SK-N-MC (cell line): ENCODE data around the gene KIAA1328.
"Not testable (repeated sequence)": the region's sequence is repeated elsewhere in the genome, so short reads cannot be mapped to it uniquely, and the experiment has no call there.

ENCODE experiments used
- EZH2 ChIP-seq: fragments of 200-600 bp; sonication (generic); IDR thresholded peaks from one replicate; pipeline ENCODE4 v1.6.1; 2017; ENCODE audit warnings: antibody characterized with exemption
- FOXP2 ChIP-seq: optimal IDR thresholded peaks from 2 replicates; pipeline ENCODE3; 2011; ENCODE audit warnings: mild to moderate bottlenecking, moderate library complexity; ENCODE audit not compliant: insufficient read depth; ENCODE audit errors: extremely low read length, control extremely low read depth
- POLR2AphosphoS5 ChIP-seq: IDR thresholded peaks from 2 replicates; pipeline ENCODE4 v1.6.1; 2012; ENCODE audit warnings: mild to moderate bottlenecking, low read depth, low read length, borderline replicate concordance

GRCh38 chr18:36816096-36816495 lies 12.8 kb upstream of the KIAA1328 start:
- not testable (repeated sequence) for TF ChIP-seq POLR2AphosphoS5, EZH2, FOXP2
